Pancreas (tissue), 10 donors: ENCODE data around the gene BMERB1. TPM values are rescaled to one million over a fixed set of nuclear protein-coding genes. Genes with fewer than 3 reads are reported as not detected.

ENCODE experiments used
- ATAC-seq, 4 donors: fragments of 200-7000 bp; cut with Tn5 transposase; one replicate each; pipeline versions ENCODE4 v1.8.0 to v1.9.1; 2020; ENCODE audit warnings: mild to moderate bottlenecking in 4 of 4, moderate library complexity in 4 of 4
- DNase-seq, 6 donors: peaks; one replicate each; pipeline ENCODE4 v3.0.0-alpha.2; 2020
- FAIRE-seq: peaks from 2 replicates; lab custom pipeline; 2012; peaks lifted over from hg19 to GRCh38; lab: Jason Lieb, UNC
- H3K27ac ChIP-seq, 4 donors: fragments of 200-600 bp; sonication (generic); 1 replicate in 3 of 4; 2 replicates in 1 of 4; pipeline versions ENCODE4 v1.5.0 to v1.8.0; 2020
- H3K27me3 ChIP-seq, 4 donors: fragments of 200-600 bp; one replicate each; pipeline ENCODE4 v1.8.0; 2021
- H3K36me3 ChIP-seq, 3 donors: fragments of 200-600 bp; sonication (generic) in 1 of 3; one replicate each; pipeline versions ENCODE4 v1.5.0 to v1.8.0; 2020 to 2021
- H3K4me1 ChIP-seq, 3 donors: fragments of 200-600 bp; one replicate each; pipeline ENCODE4 v1.8.0; 2021
- H3K4me3 ChIP-seq, 4 donors: fragments of 200-600 bp; sonication (generic) in 2 of 4; one replicate each; pipeline versions ENCODE4 v1.5.0 to v1.8.0; 2020 to 2021
- H3K9me3 ChIP-seq, 4 donors: fragments of 200-600 bp; one replicate each; pipeline ENCODE4 v1.8.0; 2021
- CTCF ChIP-seq, 4 donors: fragments of 200-600 bp; sonication (generic) in 3 of 4; IDR thresholded peaks; one replicate each; pipeline versions ENCODE4 v1.5.0 to v1.8.0; 2021; ENCODE audit warnings: antibody characterized with exemption in 4 of 4
- whole genome bisulfite sequencing, 2 donors: extraction: QIAGEN DNeasy Blood & Tissue Kit; methylation state at CpG; one replicate each; pipeline ENCODE4 v1.1.7; 2013; 5-methylcytosine and 5-hydroxymethylcytosine counted together
- intact Hi-C, 3 donors: fragments of 100-400 bp; cut with DNase I; formaldehyde crosslinking; loops; one replicate each; pipeline versions ENCODE4 v1.11.1 to v1.14.2; 2022
- polyA plus RNA-seq, 2 donors: library from polyadenylated mRNA; stranded (reverse); fragments of 200-250 nt; gene quantifications; one replicate each; pipeline ENCODE4 v1.2.3, GENCODE V29; 2013
- total RNA-seq, 6 donors: library from RNA; stranded (reverse); fragmentation: NEBNext Ultra II Directional in 4 of 6; extraction: Animal tissue kit (Norgen Biotek cat#: 25700) in 4 of 6; gene quantifications; one replicate each; pipeline versions ENCODE4 v1.2.1 to v1.2.4, GENCODE V29; 2021 to 2023
- donor health status: healthy with polysubstance abuse.
- donor health status: DM: no; HTN: no; CAD: no; lungs with moderate emphysema.
- donor health status: DM: no; HTN: no; CAD: no.
- donor health status: control.
- donor health status: control.
- donor health status: Bipolar disorder and iron deficiency.
- donor health status: DM: yes; HTN: yes; CAD: no.
- donor health status: DM: no; HTN: no; CAD: no.
- donor health status: DM: no; HTN: no; CAD: no.
- donor health status: DM: yes; HTN: yes; CAD: no.

Gene BMERB1
- total and polyA plus RNA-seq, 8 donors = 10.3 to 21.7 (median 17.5) TPM

GRCh38 chr16:15487336-15488284 lies 53.2 kb downstream of the BMERB1 start:
- H3K4me1 ChIP-seq = peaks cover 0 to 5% (median 0%) of the 10 kb centered on the region in 3 donors
- 92 to 96% methylated on average over 12 of the region's 12 CpGs for WGBS, 2 donors
- no peak for ATAC-seq
- no peaks in the 10 kb centered on the region for H3K36me3 ChIP-seq
- TF ChIP-seq CTCF (IDR thresholded peaks at IDR 0.05) = no peak
- no peaks in the 10 kb centered on the region for H3K9me3 ChIP-seq
- H3K4me3 ChIP-seq = no peak overlapping the region
- DNase-seq = no peak
- no peak overlapping the region for H3K27ac ChIP-seq
- no peak for FAIRE-seq
- no peaks in the 10 kb centered on the region for H3K27me3 ChIP-seq
- intact Hi-C loops = no loop called here

- Histone ChIP-seq H3K9me3 (no peaks in the 10 kb centered on the region), H3K4me3 (no peak overlapping the region), H3K36me3 (no peaks in the 10 kb centered on the region), H3K4me1 (no peaks in the 10 kb centered on the region), H3K27me3 (no peaks in the 10 kb centered on the region), H3K27ac (no peak overlapping the region)
- no peak for DNase-seq
- no peak for TF ChIP-seq CTCF (IDR thresholded peaks at IDR 0.05)
- intact Hi-C loops = no loop called here
- no peak for ATAC-seq
- 85 to 91% methylated on average over 3 of the region's 3 CpGs for WGBS, 2 donors
- FAIRE-seq = no peak
Measured at GRCh38 chr16:15489016-15489415, 54.6 kb downstream of the BMERB1 start.

- no peaks in the 10 kb centered on the region for H3K9me3 ChIP-seq
- H3K4me3 ChIP-seq = no peak overlapping the region
- H3K27me3 ChIP-seq = no peaks in the 10 kb centered on the region
- no peak for TF ChIP-seq CTCF (IDR thresholded peaks at IDR 0.05)
- H3K27ac ChIP-seq = peak overlapping the region in 1 of 4 donors; percentile 15
- DNase-seq = no peak
- no peak for FAIRE-seq
- intact Hi-C loops = no loop called here
- ATAC-seq = no peak
- 95 to 99% methylated on average over 5 of the region's 5 CpGs for WGBS, 2 donors
- H3K4me1 ChIP-seq = no peaks in the 10 kb centered on the region
- no peaks in the 10 kb centered on the region for H3K36me3 ChIP-seq
Measured at GRCh38 chr16:15490123-15490711, 55.8 kb downstream of the BMERB1 start.

GRCh38 chr16:15491411-15491810 lies 57.0 kb downstream of the BMERB1 start:
- intact Hi-C loops = no loop called here

More at GRCh38 chr16:15491411-15491810, 57.0 kb downstream of the BMERB1 start:
- DNase-seq (no peak), FAIRE-seq (no peak), ATAC-seq (no peak)
- 90 to 91% methylated on average over 4 of the region's 4 CpGs for WGBS, 2 donors
- Histone ChIP-seq H3K4me3 (no peak overlapping the region), H3K27ac (no peak overlapping the region), H3K27me3 (no peaks in the 10 kb centered on the region), H3K36me3 (no peaks in the 10 kb centered on the region), H3K4me1 (no peaks in the 10 kb centered on the region), H3K9me3 (no peaks in the 10 kb centered on the region)
- TF ChIP-seq CTCF (IDR thresholded peaks at IDR 0.05) = no peak
